ENCODE measurements around the gene ITPR1.

GRCh38 chr3:4454142-4454541 lies 39.0 kb upstream of the ITPR1 start:
- no peak for TF ChIP-seq CTCF (IDR thresholded peaks at IDR 0.05)
- TF ChIP-seq POLR2A (IDR thresholded peaks at IDR 0.05), result no peak

Measured in heart left ventricle (tissue), 13 donors.